Kidney (tissue), 14 donors: ENCODE measurements around the gene SNX8. TPM values are rescaled to one million over a fixed set of nuclear protein-coding genes. Genes with fewer than 3 reads are reported as not detected.

ENCODE experiments used
- DNase-seq, 5 donors: peaks; one replicate each; pipeline ENCODE4 v3.0.0-alpha.2; 2013 to 2020
- FAIRE-seq: peaks from 2 replicates; lab custom pipeline; 2012; peaks lifted over from hg19 to GRCh38; lab: Jason Lieb, UNC
- H3K27ac ChIP-seq, 2 donors: one replicate each; pipeline ENCODE4 v1.7.0; 2013; ENCODE audit warnings: low read depth in 2 of 2, low read length in 2 of 2, inconsistent platforms in 1 of 2
- H3K27me3 ChIP-seq: one replicate; pipeline ENCODE4 v1.7.1; 2013; ENCODE audit warnings: low read length, inconsistent platforms; ENCODE audit not compliant: control insufficient read depth, insufficient read depth
- H3K36me3 ChIP-seq, 3 donors: one replicate each; pipeline versions ENCODE4 v1.7.0 to v1.7.1; 2013; ENCODE audit warnings: low read length in 3 of 3, control low read depth in 1 of 3, inconsistent platforms in 1 of 3; ENCODE audit not compliant: insufficient read depth in 3 of 3, control insufficient read depth in 2 of 3
- H3K4me1 ChIP-seq, 3 donors: one replicate each; pipeline versions ENCODE4 v1.7.0 to v1.7.1; 2013; ENCODE audit warnings: low read length in 3 of 3, inconsistent platforms in 1 of 3, low read depth in 1 of 3; ENCODE audit not compliant: control insufficient read depth in 2 of 3, insufficient read depth in 2 of 3
- H3K4me3 ChIP-seq, 3 donors: one replicate each; pipeline versions ENCODE4 v1.7.0 to v1.8.1; 2013; ENCODE audit warnings: low read length in 3 of 3, control low read depth in 1 of 3, inconsistent platforms in 1 of 3
- H3K9ac ChIP-seq, 3 donors: one replicate each; pipeline versions ENCODE4 v1.7.0 to v1.7.1; 2013; ENCODE audit warnings: low read length in 3 of 3, control low read depth in 1 of 3, inconsistent platforms in 1 of 3
- H3K9me3 ChIP-seq, 3 donors: one replicate each; pipeline versions ENCODE4 v1.7.0 to v1.7.1; 2013; ENCODE audit warnings: low read length in 3 of 3, control low read depth in 1 of 3, inconsistent platforms in 1 of 3; ENCODE audit not compliant: control insufficient read depth in 2 of 3, insufficient read depth in 1 of 3
- intact Hi-C: fragments of 100-400 bp; cut with DNase I; formaldehyde crosslinking; loops from one replicate; pipeline ENCODE4 v1.11.1; 2022
- polyA plus RNA-seq: library from polyadenylated mRNA; stranded (reverse); fragments of 350-450 nt; fragmentation: Illumina TruSeq; extraction: RNeasy Lipid Tissue Mini Kit (QIAGEN cat#74804); gene quantifications from one replicate; pipeline ENCODE4 v1.2.3, GENCODE V29; 2014; ENCODE audit warnings: low read depth, low replicate concordance; ENCODE audit not compliant: insufficient read depth
- total RNA-seq: library from RNA; stranded (reverse); fragmentation: NEBNext Ultra II Directional; extraction: Animal tissue kit (Norgen Biotek cat#: 25700); gene quantifications from one replicate; pipeline ENCODE4 v1.2.1, GENCODE V29; 2021
- TF ChIP-seq, protein P1 (sequence below): IDR thresholded peaks from 3 replicates; pipeline ENCODE4 v1.5.1; 2012; ENCODE audit warnings: mild to moderate bottlenecking, moderate library complexity, borderline replicate concordance; ENCODE audit not compliant: insufficient read depth; ENCODE audit errors: extremely low read depth
- donor health status: control.
- donor health status: control.
- donor health status: control.
- donor health status: control.
- donor health status: control.
- donor health status: DM: yes; HTN: yes; CAD: no.
- donor health status: Normal renal cell carcinoma (clear cell type).

SNX8 gene
- total and polyA plus RNA-seq, 2 donors from 2014 or later = 28.7 to 38.6 TPM

DNA sequence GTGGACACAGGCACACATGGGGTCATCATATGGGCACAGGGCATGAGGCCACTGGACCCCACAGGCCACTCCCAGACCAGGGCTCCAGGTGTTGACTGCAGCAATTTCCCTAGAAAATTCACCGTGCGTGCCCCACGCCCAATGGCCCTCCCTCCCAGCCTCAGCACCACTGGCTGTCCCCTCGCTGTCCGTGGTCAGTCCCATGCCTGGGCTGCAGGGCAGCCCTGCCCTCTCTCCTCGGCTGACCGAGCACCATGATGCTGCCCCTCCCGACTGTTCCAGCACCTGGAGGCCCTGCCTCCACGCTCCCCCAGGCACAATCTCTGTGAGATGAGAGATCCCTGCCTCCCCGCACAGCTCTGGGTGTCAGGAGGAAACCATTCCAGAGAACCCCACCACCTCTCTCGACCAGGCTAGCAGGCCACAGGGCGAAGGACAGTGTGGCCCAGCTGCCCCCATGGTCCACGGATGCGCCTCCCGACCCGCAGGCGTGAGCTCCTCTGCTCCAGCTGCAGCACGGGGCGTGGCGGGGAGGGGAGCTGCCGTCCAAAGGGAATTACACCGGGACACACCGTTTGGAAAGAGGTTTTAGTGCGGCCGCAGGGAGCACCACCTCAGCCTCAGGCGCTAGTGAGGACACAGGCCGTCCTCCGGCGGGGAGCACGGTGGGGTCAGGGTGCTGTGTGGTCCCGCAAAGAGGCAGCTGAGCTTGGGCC lies 59.7 kb downstream of the SNX8 start:
- no peaks in the 10 kb centered on the region for H3K27me3 ChIP-seq
- H3K9me3 ChIP-seq = no peaks in the 10 kb centered on the region
- intact Hi-C loops = no loop called here
- no peaks in the 10 kb centered on the region for H3K36me3 ChIP-seq
- no peak for FAIRE-seq
- TF ChIP-seq, protein P1, sequence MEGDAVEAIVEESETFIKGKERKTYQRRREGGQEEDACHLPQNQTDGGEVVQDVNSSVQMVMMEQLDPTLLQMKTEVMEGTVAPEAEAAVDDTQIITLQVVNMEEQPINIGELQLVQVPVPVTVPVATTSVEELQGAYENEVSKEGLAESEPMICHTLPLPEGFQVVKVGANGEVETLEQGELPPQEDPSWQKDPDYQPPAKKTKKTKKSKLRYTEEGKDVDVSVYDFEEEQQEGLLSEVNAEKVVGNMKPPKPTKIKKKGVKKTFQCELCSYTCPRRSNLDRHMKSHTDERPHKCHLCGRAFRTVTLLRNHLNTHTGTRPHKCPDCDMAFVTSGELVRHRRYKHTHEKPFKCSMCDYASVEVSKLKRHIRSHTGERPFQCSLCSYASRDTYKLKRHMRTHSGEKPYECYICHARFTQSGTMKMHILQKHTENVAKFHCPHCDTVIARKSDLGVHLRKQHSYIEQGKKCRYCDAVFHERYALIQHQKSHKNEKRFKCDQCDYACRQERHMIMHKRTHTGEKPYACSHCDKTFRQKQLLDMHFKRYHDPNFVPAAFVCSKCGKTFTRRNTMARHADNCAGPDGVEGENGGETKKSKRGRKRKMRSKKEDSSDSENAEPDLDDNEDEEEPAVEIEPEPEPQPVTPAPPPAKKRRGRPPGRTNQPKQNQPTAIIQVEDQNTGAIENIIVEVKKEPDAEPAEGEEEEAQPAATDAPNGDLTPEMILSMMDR = no peak
- no peak overlapping the region for H3K9ac ChIP-seq
- H3K4me3 ChIP-seq = no peak overlapping the region
- peaks cover 0 to 2% (median 0%) of the 10 kb centered on the region in 3 donors for H3K4me1 ChIP-seq
- H3K27ac ChIP-seq = no peak overlapping the region
- DNase-seq = no peak

DNA sequence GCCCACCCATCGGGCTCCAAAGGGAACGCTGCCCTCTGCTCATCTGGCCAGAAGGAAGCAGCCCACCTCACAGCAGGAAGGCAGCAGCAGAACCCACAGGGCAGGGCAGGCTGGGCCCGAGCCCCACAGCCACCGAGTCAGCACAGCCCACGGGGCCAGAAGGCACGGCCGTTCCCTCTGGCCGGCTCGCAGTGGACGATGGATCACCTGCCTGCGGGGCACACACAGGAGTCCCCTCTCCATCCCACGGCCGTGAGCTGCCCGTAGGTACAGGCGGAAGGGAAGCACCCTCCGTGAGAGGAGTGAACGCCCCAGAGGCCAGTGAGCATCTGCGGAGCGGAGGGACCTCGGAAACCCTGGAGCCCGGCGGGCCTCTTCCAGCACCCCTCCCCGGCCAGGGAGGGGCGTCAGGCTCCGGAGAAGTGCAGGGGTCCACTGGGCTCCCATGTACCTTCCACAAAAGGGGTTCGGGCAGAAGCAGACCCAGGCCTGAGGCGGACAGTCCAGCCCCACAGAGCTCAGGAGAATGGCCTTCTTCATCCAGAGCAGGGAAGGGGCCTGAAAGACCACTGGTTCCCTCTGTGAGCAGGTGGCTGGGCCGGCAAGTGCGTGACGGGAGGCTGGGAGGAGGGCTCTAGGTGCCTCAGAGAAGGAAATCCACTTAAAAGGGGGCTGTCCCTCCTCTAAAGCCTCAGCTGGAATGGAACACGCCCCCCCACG lies 60.6 kb downstream of the SNX8 start:
- Histone ChIP-seq H3K27me3 (no peaks in the 10 kb centered on the region), H3K27ac (no peak overlapping the region), H3K36me3 (no peaks in the 10 kb centered on the region), H3K9ac (no peak overlapping the region), H3K4me3 (no peak overlapping the region), H3K9me3 (no peaks in the 10 kb centered on the region), H3K4me1 (peaks cover 0 to 2% (median 0%) of the 10 kb centered on the region in 3 donors)
- TF ChIP-seq, protein P1 = no peak
- no peak for DNase-seq
- intact Hi-C loops = no loop called here
- FAIRE-seq = no peak

DNA sequence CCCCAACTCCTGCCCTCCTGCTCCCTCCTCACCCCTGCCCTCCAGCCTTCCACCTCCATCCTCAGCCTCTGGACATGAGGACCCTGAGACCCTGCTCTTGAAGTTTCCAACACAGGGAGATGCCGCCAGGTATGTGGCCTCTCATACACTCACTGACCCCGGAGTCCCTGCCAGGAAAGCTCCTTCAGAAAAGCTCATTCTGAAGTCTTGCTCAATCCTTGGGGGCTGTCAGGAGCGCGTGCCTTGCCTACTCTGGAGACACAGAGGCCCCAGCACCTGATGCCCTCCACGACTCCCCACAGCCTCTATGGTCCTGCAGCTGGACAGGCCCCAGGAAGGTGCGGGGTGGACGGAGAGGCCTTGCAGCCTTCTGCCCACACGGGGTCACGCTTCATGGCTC lies 61.2 kb downstream of the SNX8 start:
- Histone ChIP-seq H3K4me3 (no peak overlapping the region), H3K9me3 (no peaks in the 10 kb centered on the region), H3K9ac (no peak overlapping the region), H3K36me3 (no peaks in the 10 kb centered on the region), H3K27ac (no peak overlapping the region), H3K27me3 (no peaks in the 10 kb centered on the region), H3K4me1 (peaks cover 0 to 2% (median 0%) of the 10 kb centered on the region in 3 donors)
- FAIRE-seq (no peak), DNase-seq (no peak)
- TF ChIP-seq, protein P1 = no peak
- intact Hi-C loops = no loop called here
